ENCODE data around the gene MARF1.
"Not testable (repeated sequence)": the region's sequence is repeated elsewhere in the genome, so short reads cannot be mapped to it uniquely, and the experiment has no call there.

Gene MARF1

DNA sequence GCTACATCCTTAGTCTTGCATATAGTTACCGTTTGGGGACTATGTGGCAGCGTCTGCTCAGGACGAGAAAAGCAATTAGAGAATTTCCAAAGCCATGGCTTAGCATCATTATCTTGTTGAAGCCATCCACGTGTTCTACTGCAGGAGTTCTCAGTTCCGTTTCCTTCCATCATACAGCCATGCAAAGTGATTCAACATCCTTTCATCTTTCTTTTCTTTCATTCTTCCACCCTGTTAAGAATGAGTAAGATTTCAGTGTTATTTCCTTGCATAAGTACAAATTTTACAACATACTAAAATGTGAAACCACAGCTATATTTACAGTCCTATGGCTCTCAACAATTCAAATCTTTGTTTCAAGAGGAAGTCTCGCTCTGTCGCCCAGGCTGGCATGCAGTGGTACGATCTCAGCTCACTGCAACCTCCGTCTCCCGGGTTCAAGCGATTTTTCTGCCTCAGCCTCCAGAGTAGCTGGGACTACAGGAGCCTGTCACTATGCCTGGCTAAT lies 3.8 kb downstream of the MARF1 start:
- DNase-seq (ENCODE audit: low read depth), result no peak
- no peak overlapping the region for H3K4me3 ChIP-seq (ENCODE audit: low read depth, low read length)

DNA sequence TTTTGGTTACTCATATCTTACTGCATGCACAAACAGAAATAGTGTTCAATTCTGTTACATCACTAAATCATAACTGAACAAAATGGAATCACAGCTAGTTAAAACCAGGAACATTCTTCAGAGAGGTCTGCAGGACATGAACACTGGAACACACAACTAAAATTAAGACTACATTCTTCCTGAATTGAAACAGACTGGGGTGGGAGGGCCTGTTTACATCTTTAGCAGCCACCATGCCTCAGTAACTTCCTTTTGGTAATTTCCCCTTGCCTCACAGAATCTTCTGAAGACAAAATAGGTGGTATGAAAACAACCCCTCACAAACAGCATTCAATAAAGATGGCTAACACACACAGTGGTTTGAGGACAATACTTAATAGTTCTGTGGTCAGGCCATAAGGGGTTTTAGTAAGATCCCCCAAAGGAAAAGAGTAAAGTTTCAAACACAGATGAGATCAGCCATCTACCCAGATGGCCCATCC lies 6.5 kb downstream of the MARF1 start:
- DNase-seq (ENCODE audit: low read depth), result no peak
- no peak overlapping the region for H3K4me3 ChIP-seq (ENCODE audit: low read depth, low read length)

DNA sequence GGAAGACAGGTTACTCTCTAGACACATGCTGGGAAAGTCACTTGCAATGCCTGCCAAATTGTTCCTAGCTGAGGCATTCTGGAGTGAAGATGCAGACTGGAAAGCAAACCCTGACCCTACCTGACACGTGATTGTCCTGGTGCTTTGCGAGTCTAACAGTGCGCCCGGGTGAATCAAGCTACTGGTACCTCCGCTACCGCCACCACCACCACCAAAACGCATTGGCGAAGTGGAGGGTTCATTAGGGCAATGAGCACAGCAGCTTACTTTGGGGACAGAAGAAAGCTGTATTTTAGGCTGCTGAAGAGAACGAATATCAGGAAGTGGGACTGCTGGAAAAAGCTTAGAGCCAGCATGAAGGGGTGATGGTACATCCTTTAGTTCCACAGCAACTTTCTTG lies 7.0 kb downstream of the MARF1 start:
- no peak for DNase-seq (ENCODE audit: low read depth)
- no peak overlapping the region for H3K4me3 ChIP-seq (ENCODE audit: low read depth, low read length)

DNA sequence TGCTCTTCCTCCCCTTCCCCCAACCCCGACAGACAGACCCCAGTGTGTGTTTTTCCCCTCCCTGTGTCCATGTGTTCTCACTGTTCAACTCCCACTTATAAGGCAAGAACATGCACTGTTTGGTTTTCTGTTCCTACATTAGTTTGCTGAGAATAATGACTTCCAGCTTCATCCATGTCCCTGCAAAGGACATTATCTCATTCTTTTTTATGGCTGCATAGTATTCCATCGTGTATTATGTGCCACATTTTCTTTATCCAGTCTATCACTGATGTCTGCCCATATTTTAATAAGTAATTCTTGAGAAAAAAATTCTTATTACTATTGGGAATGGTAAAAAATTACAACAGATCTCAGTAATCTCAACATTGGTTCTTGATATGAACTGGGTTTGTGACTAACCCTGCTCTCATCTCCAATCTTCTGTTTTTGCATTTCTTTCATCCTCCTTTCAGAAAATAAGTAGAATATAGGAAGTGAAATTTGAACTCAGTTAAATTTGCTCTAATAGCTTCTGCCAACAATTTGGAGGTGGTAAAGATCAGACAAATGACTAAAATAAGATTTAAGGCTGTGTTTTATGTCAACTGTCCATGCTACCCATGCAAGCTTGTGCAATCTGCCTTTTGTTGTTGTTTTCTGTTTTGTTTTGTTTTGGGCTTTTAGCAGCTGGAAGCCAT lies 11.1 kb downstream of the MARF1 start:
- H3K4me3 ChIP-seq (ENCODE audit: low read depth, low read length), result no peak overlapping the region
- no peak for DNase-seq (ENCODE audit: low read depth)

DNA sequence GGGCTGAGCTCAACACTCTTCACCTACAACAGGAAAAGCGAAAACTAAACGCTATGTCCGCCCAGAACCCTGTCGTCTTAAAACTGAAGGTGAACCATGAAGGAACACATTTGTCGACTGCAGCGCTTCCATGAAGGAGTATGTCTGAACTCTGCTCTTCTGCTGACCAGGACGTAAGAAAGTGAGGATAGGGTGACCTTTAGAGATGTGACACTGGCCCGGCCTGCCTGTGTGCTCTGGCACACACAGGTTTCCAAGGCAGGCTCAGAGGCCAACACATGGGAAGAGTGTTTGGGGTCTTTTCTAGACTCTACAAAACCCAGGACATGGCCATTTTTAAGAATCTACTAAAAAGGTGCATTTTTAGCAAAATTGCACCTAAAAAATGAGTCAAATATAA lies 21.1 kb downstream of the MARF1 start:
- no peak overlapping the region for H3K4me3 ChIP-seq (ENCODE audit: low read depth, low read length)
- no peak for DNase-seq (ENCODE audit: low read depth)

DNA sequence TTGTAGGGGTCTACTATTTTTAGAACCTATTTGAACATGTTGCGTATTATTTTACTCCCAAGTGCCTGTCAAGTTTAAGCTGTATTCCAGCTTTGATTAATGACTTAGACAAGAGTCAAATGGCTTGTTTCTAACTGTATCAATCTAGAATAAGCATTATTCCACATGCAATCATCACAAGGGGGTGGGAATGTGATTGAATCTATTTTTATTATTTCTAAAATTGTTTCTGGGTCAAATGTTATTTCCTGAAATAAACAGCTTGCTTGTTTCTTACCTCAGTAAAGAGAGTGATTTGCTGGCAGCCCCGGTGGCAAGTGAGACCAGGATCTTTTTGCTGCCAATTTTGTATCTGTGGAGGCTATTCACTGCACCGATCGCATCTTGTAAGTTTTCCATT lies 21.5 kb downstream of the MARF1 start:
- DNase-seq (ENCODE audit: low read depth), result no peak
- H3K4me3 ChIP-seq (ENCODE audit: low read depth, low read length), result no peak overlapping the region

DNA sequence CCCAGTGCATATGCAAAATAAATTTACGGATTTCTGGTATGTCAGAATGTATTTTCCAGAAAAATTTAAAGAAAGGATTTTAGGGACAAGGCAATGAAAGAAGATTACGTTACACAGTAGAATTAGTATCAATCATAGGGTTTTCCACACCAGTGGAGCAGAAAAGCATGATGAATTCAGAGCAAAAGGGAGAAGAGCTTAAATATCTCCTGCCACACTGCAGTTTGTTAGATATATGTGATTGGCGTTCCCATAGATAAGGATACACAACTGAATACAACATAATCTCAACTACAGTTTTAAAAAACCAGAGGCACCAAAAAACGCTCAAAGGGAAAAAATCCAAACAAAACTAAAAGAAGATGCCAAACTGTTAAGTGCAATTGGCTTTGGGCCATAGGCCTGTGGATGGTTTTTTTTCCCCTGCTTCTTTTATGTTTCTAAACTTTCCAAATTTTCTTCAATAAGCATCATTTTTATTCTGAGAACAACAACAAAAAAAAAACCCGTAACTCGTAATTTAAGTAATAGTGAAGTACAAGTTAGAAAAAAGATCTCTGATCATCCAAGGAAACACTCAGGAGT lies 22.3 kb downstream of the MARF1 start:
- H3K4me3 ChIP-seq (ENCODE audit: low read depth, low read length), result no peak overlapping the region
- no peak for DNase-seq (ENCODE audit: low read depth)

DNA sequence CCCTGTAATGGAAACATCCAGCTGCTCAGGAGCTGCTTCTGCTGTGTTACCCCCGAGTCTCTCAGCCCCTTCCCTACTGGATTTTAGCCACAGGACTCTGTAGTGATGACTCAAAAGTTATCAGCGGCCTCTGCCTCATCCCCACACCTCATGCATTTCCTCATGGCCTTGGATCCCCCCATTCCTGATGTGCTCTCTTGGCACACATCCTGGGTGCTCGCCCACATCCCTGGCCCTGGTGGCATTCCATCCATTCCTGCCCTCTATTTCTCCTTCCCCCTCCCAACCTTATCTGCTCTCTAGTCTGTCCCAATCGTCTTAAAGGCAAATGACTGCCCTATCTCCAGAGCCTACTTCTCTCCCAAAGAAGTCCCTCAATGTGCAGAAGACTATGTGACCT lies 24.6 kb downstream of the MARF1 start:
- no peak for DNase-seq (ENCODE audit: low read depth)
- no peak overlapping the region for H3K4me3 ChIP-seq (ENCODE audit: low read depth, low read length)

DNA sequence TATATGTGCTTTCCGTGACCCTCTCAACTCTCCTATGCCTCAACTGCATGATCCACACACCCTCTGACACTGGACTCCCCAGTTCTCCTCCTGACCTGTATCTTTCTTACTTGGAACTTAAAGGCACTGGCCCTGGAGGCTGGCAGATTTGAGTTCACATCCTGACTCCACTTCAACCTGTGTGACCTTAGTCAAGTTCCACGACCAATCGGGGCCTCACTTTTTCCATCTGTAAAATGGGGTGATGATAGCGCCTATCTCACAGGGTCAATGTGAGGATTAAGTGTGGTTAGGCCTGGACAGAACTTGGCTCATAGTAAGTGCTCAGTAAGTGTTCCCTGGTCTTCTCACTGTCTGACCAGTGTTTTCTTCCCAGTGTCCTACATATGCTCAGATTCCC lies 25.1 kb downstream of the MARF1 start:
- no peak overlapping the region for H3K4me3 ChIP-seq (ENCODE audit: low read depth, low read length)
- no peak for DNase-seq (ENCODE audit: low read depth)

DNA sequence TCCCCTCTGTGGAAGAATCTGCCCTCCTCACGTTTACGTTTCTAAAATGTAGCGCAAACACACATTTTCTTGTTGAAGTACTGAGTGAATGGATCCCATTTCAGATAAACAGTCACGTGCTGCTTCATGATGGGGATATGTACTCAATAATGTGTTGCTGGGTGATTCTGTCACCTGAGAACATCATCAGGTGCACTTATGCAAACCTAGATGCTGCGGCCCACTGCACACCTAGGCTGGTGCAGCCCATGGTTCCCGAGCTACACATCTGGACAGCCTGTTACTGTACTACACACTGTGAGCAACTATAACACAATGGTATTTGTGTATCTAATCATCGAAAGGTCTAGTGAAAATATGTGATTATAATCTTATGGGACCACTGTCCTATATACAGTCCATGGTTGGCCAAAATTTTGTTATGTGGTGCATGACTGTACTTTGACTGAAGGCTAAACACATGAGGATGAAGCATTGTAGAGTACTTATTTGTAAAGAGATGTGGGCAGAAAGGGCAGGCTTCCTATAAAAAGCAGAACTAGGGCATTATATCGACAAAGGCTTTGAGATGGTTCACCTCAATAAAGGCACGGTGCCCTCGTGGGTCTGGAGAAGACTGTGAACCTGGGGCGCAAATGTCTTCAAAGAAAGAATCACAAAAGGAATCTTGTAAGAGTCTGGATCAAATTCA lies 26.3 kb downstream of the MARF1 start:
- DNase-seq (ENCODE audit: low read depth), result no peak
- H3K4me3 ChIP-seq (ENCODE audit: low read depth, low read length), result no peak overlapping the region

DNA sequence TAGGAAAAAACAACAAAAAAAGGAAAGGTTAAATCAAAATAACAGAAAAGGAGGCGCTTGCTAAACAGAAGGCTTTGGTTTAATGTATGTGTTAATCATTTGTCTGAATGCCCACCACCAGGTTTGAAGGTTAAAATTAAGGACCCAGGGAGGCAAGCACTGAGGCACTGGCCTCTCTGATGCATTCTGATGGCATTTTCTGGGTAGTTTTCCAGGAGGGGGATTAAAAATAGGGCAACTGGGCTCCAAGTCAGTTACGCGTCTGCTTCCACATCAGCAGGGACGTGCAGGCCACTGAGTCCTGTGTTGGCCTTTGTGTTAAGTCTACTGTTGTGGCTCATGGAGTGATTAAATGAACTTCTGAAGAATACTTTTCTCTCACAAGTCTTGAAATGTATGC lies 26.9 kb downstream of the MARF1 start:
- H3K4me3 ChIP-seq (ENCODE audit: low read depth, low read length), result no peak overlapping the region
- no peak for DNase-seq (ENCODE audit: low read depth)

DNA sequence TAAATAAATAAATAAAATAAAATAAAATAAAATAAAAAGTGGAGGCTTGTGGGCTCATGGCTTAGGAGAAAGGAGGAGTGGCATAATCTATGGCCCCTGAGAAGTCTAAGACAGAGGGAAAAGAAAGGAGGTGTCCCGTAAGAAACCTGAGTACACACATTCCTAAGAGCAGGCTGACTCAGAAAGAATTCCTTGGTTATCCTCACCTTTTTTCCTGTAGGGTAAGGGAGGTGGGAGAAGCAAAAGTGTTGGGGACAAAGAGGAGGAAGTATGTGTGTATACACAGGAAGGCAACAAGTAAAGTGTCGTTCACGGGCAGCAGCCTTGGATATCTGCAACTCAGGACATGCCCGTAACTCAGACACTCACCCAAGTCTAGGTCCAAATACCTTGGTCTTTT lies 29.3 kb downstream of the MARF1 start:
- H3K4me3 ChIP-seq (ENCODE audit: low read depth, low read length), result no peak overlapping the region
- DNase-seq (ENCODE audit: low read depth), result no peak

DNA sequence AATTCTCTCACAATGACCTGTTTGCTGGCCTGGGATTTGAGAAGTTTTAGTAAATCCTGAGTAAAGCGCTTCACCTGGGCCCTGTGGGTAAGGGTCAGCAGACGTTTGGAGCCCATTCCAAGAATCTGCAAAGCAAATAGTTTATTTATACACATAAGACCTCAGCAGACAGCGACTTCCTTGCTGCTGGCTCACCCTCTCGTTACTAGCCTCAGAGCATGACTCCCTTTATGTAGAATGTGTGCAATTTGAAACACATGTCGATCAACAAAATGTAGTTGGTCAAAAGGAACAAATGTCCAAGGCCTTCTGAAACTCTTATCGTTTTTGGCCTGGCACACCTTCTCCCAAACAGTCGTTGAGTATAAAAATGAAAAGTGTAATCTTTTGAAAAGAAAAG lies 31.3 kb downstream of the MARF1 start:
- no peak overlapping the region for H3K4me3 ChIP-seq (ENCODE audit: low read depth, low read length)
- no peak for DNase-seq (ENCODE audit: low read depth)

DNA sequence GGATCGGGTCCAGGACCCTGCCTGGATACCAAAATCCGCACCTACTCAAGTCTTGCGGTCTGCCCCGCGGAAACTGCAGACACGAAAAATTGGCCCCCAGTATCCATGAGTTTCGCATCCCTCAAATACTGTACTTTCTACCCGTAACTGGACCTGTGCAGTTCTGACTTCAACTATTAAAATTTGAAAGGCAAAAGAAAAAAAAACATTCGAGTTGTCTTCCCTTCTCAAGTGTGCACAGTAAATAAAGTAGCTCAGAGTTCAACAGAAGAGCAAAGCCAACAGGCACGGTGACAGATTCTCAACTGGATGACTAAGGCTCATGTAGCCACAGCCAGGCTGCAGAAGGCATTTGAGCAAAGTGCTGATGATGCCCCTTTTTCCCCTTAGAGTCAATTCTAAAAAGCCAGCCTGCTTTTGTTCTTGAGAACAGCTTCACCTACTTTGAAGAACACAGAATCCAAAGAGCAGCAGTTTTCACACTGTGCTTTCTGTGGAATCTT lies 32.5 kb downstream of the MARF1 start:
- no peak overlapping the region for H3K4me3 ChIP-seq (ENCODE audit: low read depth, low read length)
- no peak for DNase-seq (ENCODE audit: low read depth)

DNA sequence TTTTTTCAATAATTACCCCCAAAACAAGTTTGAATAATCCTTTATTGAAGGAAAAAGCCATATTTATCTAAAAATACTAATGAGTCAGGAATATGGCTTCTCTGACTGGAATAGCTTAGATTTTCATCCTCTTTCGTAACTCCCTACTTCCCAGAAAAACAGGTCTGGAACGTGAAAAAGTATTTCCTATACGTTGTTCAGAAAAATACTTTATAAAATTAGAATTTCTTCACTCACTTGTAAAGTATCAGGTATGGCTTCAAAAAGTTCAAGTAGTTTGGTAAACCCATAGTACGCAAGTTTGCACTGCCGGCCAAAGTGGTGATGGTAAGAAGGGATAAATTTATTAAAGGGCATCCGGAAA lies 33.7 kb downstream of the MARF1 start:
- DNase-seq (ENCODE audit: low read depth), result no peak

DNA sequence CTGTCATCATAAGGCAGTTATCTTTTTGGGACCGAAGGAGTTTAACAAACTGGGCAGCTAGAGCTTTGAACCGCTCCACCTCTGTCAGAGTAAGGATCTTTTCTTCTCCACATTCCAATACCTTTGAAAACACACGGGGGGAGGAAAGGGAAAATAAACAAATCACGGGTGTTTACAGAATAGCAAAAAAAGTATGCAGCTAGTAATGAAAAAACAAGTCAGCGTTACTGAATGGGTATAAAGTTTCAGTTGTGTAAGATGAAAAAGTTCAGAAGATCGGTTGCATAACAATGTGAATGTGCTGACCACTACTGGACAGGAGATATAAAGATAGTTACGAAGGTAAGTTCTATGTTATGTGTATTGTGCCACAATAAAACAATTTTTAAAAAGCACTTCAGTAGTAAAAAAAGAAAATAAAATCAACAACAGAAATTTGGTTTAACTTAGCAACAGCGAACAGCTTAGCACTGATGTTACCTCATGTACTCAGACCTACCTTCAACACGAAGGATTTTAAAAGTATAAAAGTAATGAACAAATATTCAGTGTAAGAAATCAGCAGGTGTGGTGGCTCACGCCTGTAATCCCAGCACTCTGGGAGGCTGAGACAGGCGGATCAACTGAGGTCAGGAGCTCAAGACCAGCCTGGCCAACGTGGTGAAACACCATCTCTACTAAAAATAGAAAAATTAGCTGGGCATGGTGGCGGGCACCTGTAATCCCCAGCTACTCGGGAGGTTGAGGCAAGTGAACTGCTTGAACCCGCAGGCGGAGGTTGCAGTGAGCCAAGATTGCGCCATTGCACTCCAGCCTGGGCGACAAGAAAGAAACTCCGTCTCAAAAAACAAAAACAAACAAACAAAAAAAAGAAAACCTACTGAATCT lies 34.3 kb downstream of the MARF1 start:
- no peak for DNase-seq (ENCODE audit: low read depth)
- H3K4me3 ChIP-seq (ENCODE audit: low read depth, low read length), result no peak overlapping the region

More for the DNA sequence above, 33.7 kb downstream of the MARF1 start:
- H3K4me3 ChIP-seq (ENCODE audit: low read depth, low read length), result no peak overlapping the region

DNA sequence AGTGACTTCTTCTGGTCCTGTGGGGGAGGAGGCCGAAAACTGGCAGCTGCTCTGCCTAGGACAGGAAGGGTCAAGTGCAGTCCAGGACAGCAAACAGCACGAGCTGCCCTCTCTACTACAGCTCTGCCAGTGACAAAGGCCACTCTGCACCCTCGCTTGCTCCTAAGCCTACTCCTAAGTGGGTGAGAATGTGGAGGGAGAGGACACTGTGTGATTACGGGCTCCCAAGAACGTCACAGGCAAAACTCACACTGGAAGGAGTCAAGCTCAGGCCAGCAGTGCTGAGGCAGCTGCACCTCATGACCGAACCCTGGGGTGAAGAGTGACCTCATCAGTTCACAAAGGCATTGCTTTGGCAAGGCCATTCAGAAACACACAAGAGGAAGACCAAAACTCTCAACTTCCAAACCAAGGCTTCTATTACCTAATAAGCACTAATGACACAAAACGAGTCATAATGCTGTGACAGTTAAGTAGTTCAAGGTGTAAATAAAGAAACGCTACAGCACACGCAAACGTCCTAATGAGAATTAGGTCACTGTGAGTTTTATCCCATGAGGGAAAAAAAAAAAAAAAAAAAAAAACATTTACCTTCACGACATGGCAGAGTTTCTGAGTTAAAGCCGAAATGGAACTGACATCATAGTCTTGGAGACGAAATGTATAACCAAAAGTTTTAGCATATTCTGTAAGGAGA lies 35.1 kb downstream of the MARF1 start:
- no peak overlapping the region for H3K4me3 ChIP-seq (ENCODE audit: low read depth, low read length)
- peak; percentile 17 for DNase-seq (ENCODE audit: low read depth)

DNA sequence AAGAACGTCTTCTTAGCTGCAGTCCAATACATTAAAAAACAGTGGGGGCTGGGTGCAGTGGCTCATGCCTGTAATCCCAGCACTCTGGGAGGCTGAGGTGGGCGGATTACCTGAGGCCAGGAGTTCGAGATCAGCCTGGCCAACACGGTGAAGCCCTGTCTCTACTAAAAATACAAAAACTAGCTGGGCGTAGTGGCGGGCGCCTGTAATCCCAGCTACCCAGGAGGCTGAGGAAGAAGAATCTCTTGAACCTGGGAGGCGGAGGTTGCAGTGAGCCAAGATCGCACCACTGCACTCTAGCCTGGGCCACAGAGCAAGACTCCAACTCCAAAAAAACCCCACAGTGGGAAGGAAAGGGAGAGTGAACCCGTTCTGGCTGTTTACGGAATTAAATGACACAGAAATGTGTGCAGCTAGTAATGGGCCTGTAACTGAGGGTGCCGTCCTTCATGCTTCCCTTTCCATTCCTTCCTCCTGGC lies 35.7 kb downstream of the MARF1 start:
- H3K4me3 ChIP-seq (ENCODE audit: low read depth, low read length); DNase-seq (ENCODE audit: low read depth): not testable (repeated sequence)

All from skeletal muscle cell (primary cell).